GM12874 (cell line): ENCODE results near the gene NPHP4.

Experiments used
- TF ChIP-seq, protein P1 (sequence below): IDR thresholded peaks from 2 replicates; pipeline ENCODE4 v1.5.1; 2011; ENCODE audit warnings: low read depth, mild to moderate bottlenecking, control low read depth, low read length, moderate library complexity; ENCODE audit not compliant: insufficient read depth

NPHP4 gene

DNA sequence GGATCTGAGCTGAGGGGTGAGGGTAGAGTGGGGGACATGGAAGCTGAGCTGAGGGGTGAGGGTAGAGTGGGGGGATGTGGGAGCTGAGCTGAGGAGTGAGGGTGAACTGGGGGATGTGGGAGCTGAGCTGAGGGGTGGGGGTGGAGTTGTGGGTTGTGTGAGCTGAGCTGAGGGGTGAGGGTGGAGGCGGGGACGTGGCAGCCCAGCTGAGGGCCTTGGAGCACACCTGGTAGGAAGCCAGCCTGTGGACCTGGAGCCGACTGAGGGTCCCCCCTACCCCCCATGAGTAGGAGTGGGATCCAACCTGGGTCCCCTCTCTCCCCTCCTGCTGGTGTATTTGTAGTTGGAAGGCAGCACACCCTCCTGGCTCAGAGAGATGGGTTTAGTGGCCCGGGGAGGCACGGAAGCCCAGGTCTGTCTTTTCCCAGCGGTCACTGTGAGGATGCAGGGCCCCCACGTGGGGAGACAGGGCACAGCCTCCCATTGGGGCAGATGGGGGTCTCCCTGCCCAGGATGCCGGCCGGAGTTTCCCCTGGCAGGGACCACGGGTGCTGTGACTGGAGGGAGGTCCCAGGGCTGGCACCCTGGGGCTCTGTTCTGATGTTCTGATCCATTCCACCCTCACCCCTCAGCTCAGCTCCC, 13.2 kb upstream of the NPHP4 start:
- TF ChIP-seq, protein P1, sequence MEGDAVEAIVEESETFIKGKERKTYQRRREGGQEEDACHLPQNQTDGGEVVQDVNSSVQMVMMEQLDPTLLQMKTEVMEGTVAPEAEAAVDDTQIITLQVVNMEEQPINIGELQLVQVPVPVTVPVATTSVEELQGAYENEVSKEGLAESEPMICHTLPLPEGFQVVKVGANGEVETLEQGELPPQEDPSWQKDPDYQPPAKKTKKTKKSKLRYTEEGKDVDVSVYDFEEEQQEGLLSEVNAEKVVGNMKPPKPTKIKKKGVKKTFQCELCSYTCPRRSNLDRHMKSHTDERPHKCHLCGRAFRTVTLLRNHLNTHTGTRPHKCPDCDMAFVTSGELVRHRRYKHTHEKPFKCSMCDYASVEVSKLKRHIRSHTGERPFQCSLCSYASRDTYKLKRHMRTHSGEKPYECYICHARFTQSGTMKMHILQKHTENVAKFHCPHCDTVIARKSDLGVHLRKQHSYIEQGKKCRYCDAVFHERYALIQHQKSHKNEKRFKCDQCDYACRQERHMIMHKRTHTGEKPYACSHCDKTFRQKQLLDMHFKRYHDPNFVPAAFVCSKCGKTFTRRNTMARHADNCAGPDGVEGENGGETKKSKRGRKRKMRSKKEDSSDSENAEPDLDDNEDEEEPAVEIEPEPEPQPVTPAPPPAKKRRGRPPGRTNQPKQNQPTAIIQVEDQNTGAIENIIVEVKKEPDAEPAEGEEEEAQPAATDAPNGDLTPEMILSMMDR = no peak

DNA sequence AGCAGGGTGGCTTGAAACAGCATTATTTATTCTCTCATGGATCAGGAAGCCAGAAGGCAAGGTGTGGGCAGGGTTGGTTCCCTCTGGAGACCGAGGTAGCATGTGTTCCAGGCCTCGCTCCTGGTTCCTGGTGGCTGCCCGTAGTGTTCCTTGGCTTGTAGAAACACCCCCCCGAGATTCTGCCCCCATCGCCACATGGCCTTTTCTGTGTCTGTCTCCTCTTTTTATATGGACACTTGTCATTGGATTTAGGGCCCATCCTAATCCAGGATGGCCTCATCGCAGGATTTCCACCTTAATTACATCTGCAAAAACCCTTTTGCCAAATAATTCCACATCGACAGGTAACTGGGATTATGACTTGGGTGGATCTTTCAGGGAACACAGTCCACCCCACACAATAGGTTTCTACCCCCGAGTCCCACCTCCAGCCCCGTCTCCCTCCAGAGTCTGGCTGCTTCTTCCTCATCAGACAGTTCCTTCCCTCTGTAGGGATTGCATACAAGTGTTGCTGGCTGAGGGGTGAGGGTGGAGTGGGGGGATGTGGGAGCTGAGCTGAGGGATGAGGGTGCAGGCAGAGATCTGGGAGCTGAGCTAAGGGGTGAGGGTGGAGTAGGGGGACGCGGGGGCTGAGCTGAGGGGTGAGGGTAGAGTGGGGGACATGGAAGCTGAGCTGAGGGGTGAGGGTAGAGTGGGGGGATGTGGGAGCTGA, 12.3 kb upstream of the NPHP4 start:
- TF ChIP-seq, protein P1 = no peak

DNA sequence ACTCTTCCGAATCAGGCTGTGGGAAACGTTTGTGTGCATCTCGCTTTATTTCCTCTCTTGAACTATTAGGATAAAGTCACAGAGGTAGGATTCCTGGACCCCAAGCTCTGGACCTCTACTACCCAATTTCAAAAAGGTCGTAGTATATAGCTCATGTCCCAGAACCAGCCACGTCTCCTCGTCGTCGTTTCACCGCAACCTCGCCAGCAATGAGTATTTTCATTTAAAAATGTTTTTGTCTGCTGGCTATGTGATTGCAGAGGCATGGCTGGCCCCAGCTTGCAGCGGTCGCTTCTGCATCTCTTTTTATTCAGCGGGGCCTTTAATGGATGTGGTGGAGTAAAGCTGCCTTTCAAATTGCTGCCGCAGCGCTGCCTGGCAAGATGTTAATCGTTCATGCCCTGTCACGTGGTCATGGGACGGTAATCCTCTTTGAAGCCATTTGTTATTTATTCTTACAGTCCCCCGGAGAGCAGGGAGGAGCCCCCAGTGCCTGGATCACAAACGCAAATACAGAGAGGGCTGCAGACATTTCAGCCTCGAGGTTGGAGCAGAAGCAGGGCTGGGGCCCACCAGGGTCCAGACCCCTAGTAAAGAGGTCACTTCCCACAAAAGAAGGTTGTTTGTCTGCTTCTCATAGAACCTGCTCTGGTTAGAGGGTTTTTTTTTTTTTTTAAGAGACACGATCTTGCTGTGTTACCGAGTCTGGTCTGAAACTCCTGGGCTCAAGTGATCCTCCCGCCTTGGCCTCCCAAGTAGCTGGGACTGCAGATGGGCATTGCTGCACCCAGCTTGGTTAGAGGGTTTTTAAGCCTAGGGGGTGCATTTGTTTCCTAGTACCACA, 11.6 kb upstream of the NPHP4 start:
- TF ChIP-seq, protein P1 = no peak

DNA sequence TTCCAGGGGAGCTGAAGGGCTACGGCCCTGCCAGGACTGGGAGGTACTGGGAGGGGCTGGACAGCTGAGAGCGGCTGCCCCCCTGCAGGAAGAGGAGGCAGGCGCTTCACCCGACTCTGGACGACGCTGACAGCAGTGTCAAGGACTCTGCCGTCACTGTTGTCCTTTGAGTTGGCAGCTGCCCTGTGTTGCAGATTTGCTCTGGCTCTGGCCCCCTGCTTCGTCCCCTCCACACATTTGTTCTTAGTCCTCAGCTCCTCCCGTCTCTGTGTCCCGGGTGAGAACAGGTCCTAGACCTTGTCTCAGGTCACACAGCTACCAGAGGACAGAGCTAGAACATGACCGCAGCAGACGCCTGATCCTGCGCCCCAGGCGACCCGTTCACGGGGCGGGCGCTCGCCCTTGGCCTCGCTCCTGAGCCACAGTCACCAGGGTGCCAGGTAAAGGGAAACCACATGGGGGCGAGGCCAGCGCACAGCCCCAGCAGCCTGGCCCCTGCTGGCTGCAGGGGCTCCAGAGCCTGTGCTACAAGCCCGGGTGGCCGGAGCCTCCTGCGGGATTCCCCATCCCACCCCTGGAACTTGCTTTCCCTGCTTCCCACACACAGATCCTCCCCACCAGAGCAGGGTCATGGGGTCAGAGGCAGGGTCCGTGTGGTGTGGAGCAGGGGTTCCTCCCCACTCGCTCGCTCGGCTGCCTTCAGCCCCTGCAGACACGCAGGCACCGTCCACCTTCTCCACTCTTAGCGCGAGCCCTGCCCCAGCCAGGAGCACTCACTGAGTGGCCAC, 10.7 kb upstream of the NPHP4 start:
- TF ChIP-seq, protein P1 = no peak

DNA sequence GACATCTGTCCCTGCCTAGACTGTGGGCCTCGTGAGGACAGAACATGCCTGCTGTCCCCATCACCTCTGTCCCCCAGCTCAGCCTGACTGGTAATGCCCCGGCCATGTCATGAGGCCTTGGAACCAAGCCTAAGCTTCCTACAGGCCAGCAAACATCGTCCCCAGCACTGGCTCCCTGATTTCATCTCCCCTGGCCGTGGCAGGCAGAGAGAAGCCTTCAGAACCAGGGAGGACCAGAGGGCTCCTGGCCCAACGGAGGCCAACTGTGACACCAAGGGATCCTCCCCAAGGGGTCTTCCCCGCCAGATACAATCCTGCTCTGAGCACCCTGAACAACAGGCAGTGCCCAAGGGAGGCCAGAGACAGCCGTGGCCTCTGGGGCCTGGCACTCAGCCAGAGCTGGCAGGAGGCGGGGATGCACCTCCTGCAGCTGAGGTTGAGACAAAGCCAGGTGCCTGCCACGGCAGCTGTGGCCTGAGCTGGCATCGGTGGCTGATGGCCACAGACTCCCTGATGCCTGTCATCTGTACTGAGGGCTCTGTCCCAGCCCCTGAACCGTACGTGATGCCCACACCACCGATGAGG, 9.9 kb upstream of the NPHP4 start:
- TF ChIP-seq, protein P1 = no peak

DNA sequence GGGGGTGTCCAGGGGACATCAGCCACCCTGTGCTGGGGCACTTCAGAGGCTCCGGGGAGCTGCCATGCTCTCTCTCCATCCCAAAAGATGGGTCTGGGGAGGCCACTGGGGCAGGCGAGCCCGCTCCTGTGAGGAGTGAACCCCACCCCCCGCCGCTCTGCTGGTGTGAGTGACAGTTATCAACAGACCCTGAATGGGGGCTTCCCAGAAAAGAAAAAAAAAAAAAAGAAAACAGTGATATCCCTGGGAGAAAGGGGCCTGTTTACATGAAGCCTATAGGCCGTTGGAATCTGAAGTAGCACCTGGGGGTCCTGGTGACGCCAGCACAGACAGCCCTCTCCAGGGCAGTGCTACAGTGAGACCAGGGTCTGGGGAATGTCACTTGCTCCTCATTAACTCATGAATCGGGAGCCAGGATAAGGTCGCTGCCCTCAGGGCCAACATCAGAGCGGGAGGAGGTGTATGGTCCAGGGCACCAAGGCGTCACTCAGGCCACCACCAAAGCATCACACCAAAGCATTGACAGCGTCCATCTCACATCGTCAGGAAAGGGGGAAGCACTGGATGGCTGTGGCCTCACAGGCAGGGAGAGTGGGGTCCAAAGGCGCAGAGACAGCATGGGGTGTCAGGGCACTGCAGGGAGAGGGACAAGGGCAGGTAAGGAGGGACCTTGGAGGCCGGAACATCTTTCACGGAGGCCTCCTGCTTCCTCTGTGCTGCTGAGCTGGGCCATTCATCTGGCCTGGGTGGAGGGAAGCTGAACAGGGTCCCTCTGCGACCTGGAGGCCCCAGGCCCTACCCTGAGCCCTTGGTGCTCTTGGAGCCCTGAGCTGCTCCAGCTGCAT, 8.4 kb upstream of the NPHP4 start:
- TF ChIP-seq, protein P1 = no peak
